ENCODE measurements around the gene PHF14.
"Not testable (repeated sequence)": the region's sequence is repeated elsewhere in the genome, so short reads cannot be mapped to it uniquely, and the experiment has no call there.

PHF14 gene

GRCh38 chr7:10973061-10973941, at the start of gene PHF14:
PHF14 (plus strand) TSS chr7:10973872; CDS start chr7:10974324, 452 bp downstream.
- in situ Hi-C loops (cut with MboI; ENCODE audit: low pct_unique_long_range_greater_than_20kb, low sequenced_read_pairs), result no loop called here
- peak; percentile 99 for DNase-seq

DNA sequence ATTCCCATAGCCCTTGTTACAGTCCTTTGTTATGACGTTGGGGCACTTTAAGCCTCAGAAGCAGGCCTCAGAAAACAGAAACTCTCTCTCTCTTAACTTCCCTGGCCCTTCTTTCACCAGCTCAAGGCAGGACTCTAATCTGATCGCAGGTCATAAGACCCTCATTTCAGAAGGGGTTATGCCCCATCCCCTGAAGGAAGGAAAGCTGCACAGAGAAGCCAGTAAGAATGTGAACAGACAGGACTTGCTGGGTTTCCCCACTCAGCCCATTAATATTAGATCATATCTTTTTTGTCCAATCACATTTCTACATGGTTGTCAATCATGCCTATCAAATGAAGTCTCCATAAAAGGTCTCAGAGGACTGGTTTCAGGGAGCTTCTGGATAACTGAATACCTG, 49.3 kb upstream of the PHF14 start:
- in situ Hi-C loops (cut with MboI; ENCODE audit: low pct_unique_long_range_greater_than_20kb, low sequenced_read_pairs), result no loop called here
- DNase-seq, result no peak

DNA sequence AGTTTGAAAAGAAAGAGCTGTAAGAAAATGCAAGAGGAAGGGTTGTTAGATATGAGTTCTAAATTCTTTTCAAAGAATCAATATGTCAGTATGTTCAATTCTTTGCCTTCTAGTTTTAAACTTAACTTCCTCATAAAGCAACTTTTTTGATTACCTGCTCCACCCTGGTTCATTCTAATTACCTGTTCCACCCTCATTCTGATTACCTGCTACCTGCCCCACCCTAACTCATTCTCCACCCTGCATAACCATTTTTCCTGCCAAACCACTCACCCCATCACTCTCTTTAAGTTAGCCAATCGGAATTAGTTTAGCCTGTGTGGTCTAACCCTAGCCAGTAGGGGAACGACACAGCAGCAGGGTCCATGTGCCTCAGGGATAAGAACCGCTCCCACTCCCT, 45.5 kb upstream of the PHF14 start:
- DNase-seq; in situ Hi-C loops (cut with MboI; ENCODE audit: low pct_unique_long_range_greater_than_20kb, low sequenced_read_pairs): not testable (repeated sequence)

DNA sequence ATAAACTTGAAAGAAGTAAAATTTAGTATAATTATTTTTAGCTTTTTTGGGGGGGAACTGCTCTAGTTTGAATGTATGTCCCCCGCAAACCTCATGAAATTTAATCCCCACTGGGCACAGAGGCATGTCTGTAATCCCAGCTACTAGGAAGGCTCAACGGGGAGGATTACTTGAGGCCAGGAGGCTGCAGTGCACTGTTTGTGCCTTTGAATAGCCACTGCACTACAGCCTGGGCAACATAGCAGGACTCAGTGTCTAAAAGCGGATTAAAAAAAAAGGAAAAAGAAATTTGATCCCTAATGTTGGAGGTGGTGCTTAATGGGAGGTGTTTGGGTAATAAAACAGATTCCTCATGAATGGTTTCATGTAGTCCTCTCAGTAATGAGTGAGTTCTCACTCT, 43.1 kb upstream of the PHF14 start:
- in situ Hi-C loops (cut with MboI; ENCODE audit: low pct_unique_long_range_greater_than_20kb, low sequenced_read_pairs), result no loop called here
- no peak for DNase-seq

- in situ Hi-C loops (cut with MboI; ENCODE audit: low pct_unique_long_range_greater_than_20kb, low sequenced_read_pairs), result no loop called here
- DNase-seq, result no peak
These were observed 42.5 kb upstream of the PHF14 start for GRCh38 chr7:10931161-10931560.

DNA sequence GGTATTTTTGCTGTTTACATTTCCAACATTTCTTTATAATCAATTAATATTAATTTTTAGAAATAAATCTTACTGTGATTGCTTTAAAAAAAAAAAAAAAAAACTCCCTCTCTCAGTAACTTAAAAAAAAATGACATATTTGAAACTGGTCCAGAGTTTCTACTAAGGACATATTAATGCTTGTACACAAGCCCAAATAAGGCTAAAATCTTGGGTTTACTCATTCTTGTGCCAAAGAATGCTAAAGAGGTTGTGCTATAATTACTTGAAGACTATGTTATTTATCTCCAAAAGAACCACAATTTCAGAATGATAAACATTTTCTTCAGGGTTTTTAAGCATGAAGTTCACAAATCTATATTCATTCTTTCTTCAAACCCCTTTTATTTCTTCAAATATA, 39.4 kb upstream of the PHF14 start:
- no peak for DNase-seq
- in situ Hi-C loops (cut with MboI; ENCODE audit: low pct_unique_long_range_greater_than_20kb, low sequenced_read_pairs), result no loop called here

- DNase-seq, result no peak
- in situ Hi-C loops (cut with MboI; ENCODE audit: low pct_unique_long_range_greater_than_20kb, low sequenced_read_pairs), result no loop called here
These were observed 34.3 kb upstream of the PHF14 start for GRCh38 chr7:10939237-10939910.

GRCh38 chr7:10939911-10940703, 33.6 kb upstream of the PHF14 start:
- in situ Hi-C loops (cut with MboI; ENCODE audit: low pct_unique_long_range_greater_than_20kb, low sequenced_read_pairs), result no loop called here
- DNase-seq, result peak; percentile 97

GRCh38 chr7:10940704-10941355, 32.8 kb upstream of the PHF14 start:
- no peak for DNase-seq
- in situ Hi-C loops (cut with MboI; ENCODE audit: low pct_unique_long_range_greater_than_20kb, low sequenced_read_pairs), result no loop called here

- in situ Hi-C loops (cut with MboI; ENCODE audit: low pct_unique_long_range_greater_than_20kb, low sequenced_read_pairs), result no loop called here
- no peak for DNase-seq
These were observed 23.2 kb upstream of the PHF14 start for GRCh38 chr7:10950494-10950893.

DNA sequence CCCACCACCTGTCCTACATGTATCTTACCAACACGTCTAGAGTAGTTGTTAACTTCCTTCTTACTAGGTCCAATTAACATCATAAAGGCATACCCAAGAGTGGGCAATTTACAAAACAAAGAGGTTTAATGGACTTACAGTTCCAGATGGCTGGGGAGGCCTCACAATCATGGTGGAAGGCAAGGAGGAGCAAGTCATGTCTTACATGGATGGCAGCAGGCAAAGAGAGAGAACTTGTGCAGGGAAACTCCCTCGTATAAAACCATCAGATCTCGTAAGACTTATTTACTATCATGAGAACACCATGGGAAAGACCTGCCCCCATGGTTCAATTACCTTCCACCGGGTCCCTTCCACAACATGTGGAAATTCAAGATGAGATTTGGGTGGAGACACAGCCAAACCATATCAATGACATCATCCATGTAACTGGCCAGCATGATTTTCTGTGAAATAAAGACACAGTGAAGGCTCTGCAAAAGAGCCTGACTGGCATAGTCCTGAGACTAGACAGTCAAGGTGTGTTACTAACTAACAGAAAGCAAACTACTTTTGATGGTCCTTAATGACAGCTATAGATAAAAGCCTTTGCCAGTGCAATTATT, 22.6 kb upstream of the PHF14 start:
- DNase-seq; in situ Hi-C loops (cut with MboI; ENCODE audit: low pct_unique_long_range_greater_than_20kb, low sequenced_read_pairs): not testable (repeated sequence)

DNA sequence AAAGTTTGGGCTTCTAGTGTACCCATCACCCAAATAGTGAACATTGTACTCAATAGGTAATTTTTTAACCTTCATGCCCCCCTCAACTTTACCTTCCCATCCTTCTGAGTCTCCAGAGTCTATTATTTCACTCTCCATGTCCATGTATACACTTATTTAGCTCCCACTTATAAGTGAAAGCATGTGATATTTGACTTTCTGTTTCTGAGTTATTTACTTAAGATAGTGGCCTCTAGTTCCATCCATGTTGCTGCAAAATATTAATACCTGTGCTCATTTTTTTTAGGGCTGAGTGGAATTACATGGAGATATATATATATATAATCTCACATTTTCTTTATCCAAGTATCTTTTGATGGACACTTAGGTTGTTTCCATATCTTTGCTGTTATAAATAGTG, 21.1 kb upstream of the PHF14 start:
- in situ Hi-C loops (cut with MboI; ENCODE audit: low pct_unique_long_range_greater_than_20kb, low sequenced_read_pairs), result no loop called here
- DNase-seq, result no peak

DNA sequence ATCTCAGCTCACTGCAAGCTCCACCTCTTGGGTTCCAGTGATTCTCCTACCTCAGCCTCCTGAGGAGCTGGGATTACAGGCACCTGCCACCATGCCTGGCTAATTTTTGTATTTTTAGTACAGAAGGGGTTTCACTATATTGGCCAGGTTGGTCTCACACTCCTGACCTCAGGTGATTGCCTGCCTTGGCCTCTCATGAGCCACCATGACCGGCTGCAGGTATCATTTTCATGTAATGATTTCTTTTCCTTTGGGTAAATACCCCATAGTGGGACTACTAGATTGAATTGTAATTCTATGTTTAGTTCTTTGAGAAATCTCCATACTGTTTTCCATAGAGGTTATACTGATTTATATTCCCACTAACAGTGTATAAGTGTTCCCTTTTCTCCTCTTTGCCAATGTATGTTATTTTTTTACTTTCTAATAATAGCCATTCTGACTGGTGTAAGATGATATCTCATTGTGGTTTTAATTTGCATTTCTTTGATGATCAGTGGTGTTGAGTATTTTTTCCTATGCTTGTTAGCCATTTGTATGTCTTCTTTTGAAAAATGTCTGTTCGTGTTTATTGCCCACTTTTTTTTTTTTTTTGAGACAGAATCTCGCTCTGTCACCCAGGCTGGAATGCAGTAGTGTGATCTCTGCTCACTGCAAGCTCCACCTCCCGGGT, 20.5 kb upstream of the PHF14 start:
- in situ Hi-C loops (cut with MboI; ENCODE audit: low pct_unique_long_range_greater_than_20kb, low sequenced_read_pairs), result not testable (repeated sequence)

DNA sequence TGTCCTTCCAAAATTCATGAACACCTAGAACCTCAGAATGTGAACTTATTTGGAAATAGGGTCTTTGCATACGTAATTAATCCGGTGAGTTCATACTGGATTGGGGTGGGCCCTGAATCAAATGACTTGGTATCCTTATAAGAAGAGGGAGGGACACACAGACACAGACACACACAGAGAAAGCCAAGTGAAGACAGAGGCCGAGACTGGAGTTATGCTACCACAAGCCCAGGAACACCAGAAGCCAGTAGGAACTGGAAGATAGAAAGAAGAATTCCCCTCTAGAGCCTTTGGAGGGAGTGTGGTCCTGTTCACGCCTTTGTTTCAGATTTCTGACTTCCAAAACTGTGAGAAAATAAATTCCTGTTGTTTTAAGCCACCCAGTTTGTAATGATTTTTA, 17.1 kb upstream of the PHF14 start:
- no peak for DNase-seq
- in situ Hi-C loops (cut with MboI; ENCODE audit: low pct_unique_long_range_greater_than_20kb, low sequenced_read_pairs), result no loop called here

More for the DNA sequence above, 20.5 kb upstream of the PHF14 start:
- not testable (repeated sequence) for DNase-seq

DNA sequence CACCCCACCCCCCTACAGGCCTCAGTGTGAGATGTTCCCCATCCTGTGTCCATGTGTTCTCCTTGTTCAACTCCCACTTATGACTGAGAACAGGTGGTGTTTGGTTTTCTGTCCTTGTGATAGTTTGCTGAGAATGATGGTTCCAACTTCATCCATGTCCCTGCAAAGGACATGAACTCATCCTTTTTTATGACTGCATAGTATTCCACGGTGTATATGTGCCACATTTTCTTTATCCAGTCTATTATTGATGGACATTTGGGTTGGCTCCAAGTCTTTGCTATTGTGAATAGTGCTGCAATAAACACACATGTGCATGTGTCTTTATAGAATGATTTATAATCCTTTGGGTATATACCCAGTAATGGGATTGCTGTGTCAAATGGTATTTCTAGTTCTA, 13.4 kb upstream of the PHF14 start:
- DNase-seq; in situ Hi-C loops (cut with MboI; ENCODE audit: low pct_unique_long_range_greater_than_20kb, low sequenced_read_pairs): not testable (repeated sequence)

DNA sequence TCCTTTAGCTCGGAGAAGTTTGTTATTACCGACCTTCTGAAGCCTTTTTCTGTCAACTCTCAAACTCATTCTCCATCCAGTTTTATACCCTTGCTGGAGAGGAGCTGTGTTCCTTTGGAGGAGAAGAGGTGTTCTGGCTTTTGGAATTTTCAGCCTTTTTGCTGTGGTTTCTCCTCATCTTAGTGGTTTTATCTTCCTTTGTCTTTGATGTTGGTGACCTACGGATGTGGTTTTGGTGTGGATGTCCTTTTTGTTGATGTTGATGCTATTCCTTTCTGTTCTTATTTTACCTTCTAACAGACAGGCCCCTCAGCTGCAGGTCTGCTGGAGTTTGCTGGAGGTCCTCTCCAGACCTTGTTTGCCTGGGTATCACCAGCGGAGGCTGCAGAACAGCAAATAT, 8.7 kb upstream of the PHF14 start:
- not testable (repeated sequence) for DNase-seq

GRCh38 chr7:10972174-10972573, 1.5 kb upstream of the PHF14 start:
- no peak for DNase-seq
- in situ Hi-C loops (cut with MboI; ENCODE audit: low pct_unique_long_range_greater_than_20kb, low sequenced_read_pairs), result no loop called here

More for the DNA sequence above, 8.7 kb upstream of the PHF14 start:
- in situ Hi-C loops (cut with MboI; ENCODE audit: low pct_unique_long_range_greater_than_20kb, low sequenced_read_pairs), result not testable (repeated sequence)
